NB4 (cell line): ENCODE data around the gene FNDC1.

Experiments
- DNase-seq: peaks from one replicate; pipeline ENCODE4 v3.0.0; 2010; ENCODE audit warnings: low read depth
- H3K4me3 ChIP-seq: one replicate; pipeline ENCODE4 v1.5.1; 2011; ENCODE audit warnings: mild to moderate bottlenecking, low read depth, low read length, moderate library complexity
- MYC ChIP-seq: IDR thresholded peaks from 2 replicates; pipeline ENCODE4 v1.6.1; 2011; ENCODE audit warnings: low read depth, low read length
- POLR2A ChIP-seq: IDR thresholded peaks from 2 replicates; pipeline ENCODE4 v1.6.1; 2011; ENCODE audit warnings: mild to moderate bottlenecking; ENCODE audit not compliant: insufficient read length; ENCODE audit errors: extremely low read depth
- TF ChIP-seq, protein P1 (sequence below): IDR thresholded peaks from one replicate; pipeline ENCODE4 v1.5.1; 2012; ENCODE audit warnings: low read depth, low read length
- TF ChIP-seq, protein P2 (sequence below): IDR thresholded peaks from 2 replicates; pipeline ENCODE4 v1.6.1; 2011; ENCODE audit warnings: low read depth, low read length

Gene FNDC1

DNA sequence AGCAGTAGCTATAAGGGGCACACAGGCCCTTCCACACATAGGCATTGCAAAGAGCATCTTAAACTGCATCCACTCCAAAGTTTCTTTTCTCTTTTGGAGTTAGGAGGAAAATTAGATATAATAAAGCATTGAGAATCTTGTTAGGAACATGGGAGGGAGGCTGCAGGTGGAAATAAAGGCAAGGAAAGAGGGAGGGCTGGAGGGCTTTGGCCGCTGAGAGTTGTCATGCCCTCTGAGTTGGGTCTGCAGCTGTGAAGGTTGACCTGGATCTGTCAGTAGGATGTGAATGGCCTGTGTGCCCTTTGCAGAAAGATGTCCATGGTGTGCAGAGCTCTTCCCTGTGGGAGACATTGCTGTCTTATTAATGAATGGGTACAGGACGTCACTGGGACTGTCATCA lies 134.0 kb downstream of the FNDC1 start:
- DNase-seq, result no peak
- H3K4me3 ChIP-seq, result no peak overlapping the region
- TF ChIP-seq, protein P1, sequence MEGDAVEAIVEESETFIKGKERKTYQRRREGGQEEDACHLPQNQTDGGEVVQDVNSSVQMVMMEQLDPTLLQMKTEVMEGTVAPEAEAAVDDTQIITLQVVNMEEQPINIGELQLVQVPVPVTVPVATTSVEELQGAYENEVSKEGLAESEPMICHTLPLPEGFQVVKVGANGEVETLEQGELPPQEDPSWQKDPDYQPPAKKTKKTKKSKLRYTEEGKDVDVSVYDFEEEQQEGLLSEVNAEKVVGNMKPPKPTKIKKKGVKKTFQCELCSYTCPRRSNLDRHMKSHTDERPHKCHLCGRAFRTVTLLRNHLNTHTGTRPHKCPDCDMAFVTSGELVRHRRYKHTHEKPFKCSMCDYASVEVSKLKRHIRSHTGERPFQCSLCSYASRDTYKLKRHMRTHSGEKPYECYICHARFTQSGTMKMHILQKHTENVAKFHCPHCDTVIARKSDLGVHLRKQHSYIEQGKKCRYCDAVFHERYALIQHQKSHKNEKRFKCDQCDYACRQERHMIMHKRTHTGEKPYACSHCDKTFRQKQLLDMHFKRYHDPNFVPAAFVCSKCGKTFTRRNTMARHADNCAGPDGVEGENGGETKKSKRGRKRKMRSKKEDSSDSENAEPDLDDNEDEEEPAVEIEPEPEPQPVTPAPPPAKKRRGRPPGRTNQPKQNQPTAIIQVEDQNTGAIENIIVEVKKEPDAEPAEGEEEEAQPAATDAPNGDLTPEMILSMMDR, result no peak
- TF ChIP-seq POLR2A (no peak), MYC (no peak)
- TF ChIP-seq, protein P2, sequence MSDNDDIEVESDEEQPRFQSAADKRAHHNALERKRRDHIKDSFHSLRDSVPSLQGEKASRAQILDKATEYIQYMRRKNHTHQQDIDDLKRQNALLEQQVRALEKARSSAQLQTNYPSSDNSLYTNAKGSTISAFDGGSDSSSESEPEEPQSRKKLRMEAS, result no peak

DNA sequence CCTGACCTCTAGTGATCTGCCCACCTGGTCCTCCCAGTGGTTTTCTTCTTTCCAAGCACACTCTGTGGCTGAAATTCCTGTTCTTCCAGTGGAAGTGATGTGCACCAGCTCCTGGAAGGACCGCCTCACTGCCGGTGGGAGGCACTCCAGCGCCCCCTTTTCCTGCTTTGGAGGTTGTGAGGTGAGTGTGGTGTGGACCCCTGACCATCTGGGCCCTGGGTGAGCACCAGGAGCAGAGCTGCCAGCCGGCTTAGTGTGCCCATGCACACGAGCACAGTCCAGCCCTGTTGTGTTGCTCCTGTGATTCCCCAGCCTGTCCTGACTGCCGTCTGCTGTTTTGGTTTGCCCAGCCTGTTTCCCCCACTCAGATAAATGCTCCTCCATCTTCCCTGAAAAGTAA lies 134.6 kb downstream of the FNDC1 start:
- no peak for DNase-seq
- H3K4me3 ChIP-seq, result no peak overlapping the region
- TF ChIP-seq POLR2A (no peak), MYC (no peak)
- TF ChIP-seq, protein P1, result no peak
- TF ChIP-seq, protein P2, result no peak

DNA sequence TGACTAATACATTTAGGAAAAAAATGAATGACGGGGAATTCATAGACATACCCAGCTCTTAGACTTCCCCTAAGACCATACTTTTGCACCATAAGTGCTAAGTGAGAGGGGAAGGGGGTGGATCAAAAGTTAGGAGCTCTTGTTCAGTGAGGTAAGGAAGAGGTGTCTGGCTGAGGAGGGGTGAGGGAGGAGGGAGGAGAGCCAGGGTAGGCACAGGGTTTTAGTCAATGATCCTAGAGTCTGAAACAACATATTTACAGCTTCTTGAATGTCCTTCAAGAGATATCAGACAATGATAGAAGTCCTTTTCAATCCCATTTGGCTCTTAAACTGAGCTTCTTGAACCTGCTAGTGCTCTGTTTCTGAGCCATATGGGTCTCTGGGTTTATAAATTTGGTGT lies 135.4 kb downstream of the FNDC1 start:
- DNase-seq, result no peak
- no peak for TF ChIP-seq POLR2A
- no peak for TF ChIP-seq MYC
- TF ChIP-seq, protein P1, result no peak
- TF ChIP-seq, protein P2, result no peak
- H3K4me3 ChIP-seq, result no peak overlapping the region

DNA sequence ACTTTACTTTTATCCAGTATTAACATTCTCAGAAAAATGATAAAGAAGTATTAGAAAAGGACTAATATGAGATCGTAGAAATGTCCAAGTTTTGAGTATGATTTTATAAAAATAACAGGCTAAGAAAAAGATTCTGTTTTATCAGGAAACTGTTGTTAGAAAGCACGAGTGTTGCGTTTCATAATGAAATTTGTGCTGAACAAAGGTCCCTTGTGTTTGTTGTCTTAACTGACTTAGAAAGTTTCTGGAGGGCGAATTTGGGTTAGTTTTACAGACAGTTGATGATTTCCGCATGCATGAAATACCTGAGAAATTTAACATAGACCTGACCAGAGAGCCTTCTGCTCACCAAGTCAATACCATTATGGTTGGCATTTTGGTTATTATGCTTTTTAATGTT lies 136.0 kb downstream of the FNDC1 start:
- TF ChIP-seq, protein P1, result no peak
- TF ChIP-seq POLR2A (no peak), MYC (no peak)
- TF ChIP-seq, protein P2, result no peak
- no peak for DNase-seq

DNA sequence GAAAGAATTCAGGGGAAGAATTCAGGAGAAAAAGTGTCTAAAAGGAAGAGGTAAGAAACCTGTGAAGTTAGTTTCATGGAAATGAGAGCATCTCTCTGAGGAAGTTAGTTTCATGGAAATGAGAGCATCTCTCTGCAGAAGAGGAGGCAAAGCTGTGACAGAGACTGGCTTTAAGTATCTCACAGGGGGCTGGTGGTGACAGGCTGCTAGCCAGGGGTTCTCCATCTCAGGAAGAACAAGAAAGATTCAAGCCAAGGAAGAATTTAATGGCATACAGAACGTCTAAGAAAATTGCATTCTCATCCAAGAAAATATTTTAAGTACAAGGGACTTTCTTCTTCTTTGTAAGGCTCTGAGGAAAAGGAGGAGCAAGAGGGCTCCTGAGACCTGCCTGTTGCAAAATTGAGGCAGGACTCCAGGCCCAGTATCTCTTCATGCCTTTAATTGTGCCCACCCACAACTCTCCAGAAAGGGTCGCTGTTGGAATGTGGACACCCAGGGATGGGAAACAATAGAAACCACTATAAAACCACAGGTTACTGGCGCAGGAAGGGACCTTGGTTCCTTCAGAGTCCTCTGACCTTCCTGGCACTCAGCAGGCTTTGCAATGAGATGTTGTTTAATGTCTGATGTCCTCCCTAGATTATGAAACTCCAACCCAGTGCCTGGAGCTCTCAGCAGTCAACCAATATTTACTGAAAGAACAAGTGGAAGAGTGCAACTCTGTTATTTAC lies 136.8 kb downstream of the FNDC1 start:
- no peak for DNase-seq
- TF ChIP-seq, protein P2, result no peak
- H3K4me3 ChIP-seq, result no peak overlapping the region

More for the DNA sequence above, 136.0 kb downstream of the FNDC1 start:
- no peak overlapping the region for H3K4me3 ChIP-seq

DNA sequence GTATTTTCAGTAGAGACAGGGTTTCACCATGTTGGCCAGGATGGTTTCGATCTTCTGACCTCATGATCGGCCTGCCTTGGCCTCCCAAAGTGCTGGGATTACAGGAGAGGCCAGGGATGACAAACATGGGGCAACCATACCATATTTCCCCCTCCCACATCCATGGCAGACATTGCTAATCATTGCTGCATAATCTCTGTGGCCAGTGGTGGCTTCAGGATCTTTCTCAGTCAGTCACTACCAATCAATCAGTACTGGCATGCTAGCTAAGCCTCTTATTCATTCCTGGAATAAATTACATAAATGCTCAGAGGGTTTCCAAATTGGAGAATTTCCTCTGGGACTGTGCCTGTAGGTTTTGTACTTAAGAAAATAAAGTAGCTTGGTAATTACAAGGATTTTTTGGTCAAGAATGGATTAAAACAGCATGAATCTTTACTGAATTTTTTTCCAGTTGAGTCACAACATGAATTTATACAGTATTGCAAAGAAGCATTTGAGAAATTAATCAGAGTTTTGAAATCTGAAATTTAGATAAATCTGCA lies 138.1 kb downstream of the FNDC1 start:
- no peak for DNase-seq
- TF ChIP-seq, protein P1, result no peak
- no peak for TF ChIP-seq POLR2A
- no peak for TF ChIP-seq MYC
- TF ChIP-seq, protein P2, result no peak
- H3K4me3 ChIP-seq, result no peak overlapping the region
